GM19239 (cell line): ENCODE data around the gene CHL1.

Experiments used
- DNase-seq: peaks from one replicate; pipeline ENCODE4 v3.0.0; 2011; ENCODE audit warnings: low spot score; ENCODE audit not compliant: insufficient read length
- FAIRE-seq: peaks from 2 replicates; lab custom pipeline; 2011; peaks lifted over from hg19 to GRCh38; lab: Jason Lieb, UNC

The CHL1 gene

GRCh38 chr3:452221-452620, 255.7 kb downstream of the CHL1 start:
- DNase-seq = no peak
- no peak for FAIRE-seq

- DNase-seq (no peak), FAIRE-seq (no peak)
These were observed 256.5 kb downstream of the CHL1 start for GRCh38 chr3:453106-453505.

- no peak for DNase-seq
These were observed 258.4 kb downstream of the CHL1 start for GRCh38 chr3:454986-455385.

GRCh38 chr3:458124-458523, 261.6 kb downstream of the CHL1 start:
- FAIRE-seq (no peak), DNase-seq (no peak)

More at GRCh38 chr3:454986-455385, 258.4 kb downstream of the CHL1 start:
- no peak for FAIRE-seq

- no peak for DNase-seq
- FAIRE-seq = no peak
These were observed 262.2 kb downstream of the CHL1 start for GRCh38 chr3:458653-459310.
